Tibial nerve (tissue), 4 donors: ENCODE measurements around the gene CD58. TPM values are rescaled to one million over a fixed set of nuclear protein-coding genes. Genes with fewer than 3 reads are reported as not detected.

Experiments used
- DNase-seq, 2 donors: peaks; one replicate each; pipeline ENCODE4 v3.0.0-alpha.2; 2019; ENCODE audit warnings: low spot score in 2 of 2
- H3K27ac ChIP-seq, 4 donors: fragments of 200-600 bp; sonication (generic) in 3 of 4; one replicate each; pipeline ENCODE4 v1.5.1; 2017 to 2019; ENCODE audit warnings: mild to moderate bottlenecking in 1 of 4
- H3K27me3 ChIP-seq, 2 donors: fragments of 200-600 bp; sonication (generic) in 1 of 2; one replicate each; pipeline versions ENCODE4 v1.5.1 to v1.6.0; 2017 to 2019
- H3K36me3 ChIP-seq, 3 donors: fragments of 200-600 bp; sonication (generic); one replicate each; pipeline ENCODE4 v1.5.1; 2018 to 2019
- H3K4me1 ChIP-seq, 4 donors: fragments of 200-600 bp; sonication (generic) in 3 of 4; one replicate each; pipeline ENCODE4 v1.5.1; 2017 to 2019
- H3K4me3 ChIP-seq, 4 donors: fragments of 200-600 bp; sonication (generic) in 3 of 4; one replicate each; pipeline ENCODE4 v1.5.1; 2017 to 2019; ENCODE audit warnings: mild to moderate bottlenecking in 1 of 4, moderate library complexity in 1 of 4
- H3K9me3 ChIP-seq, 4 donors: fragments of 200-600 bp; sonication (generic) in 3 of 4; one replicate each; pipeline ENCODE4 v1.5.1; 2017 to 2019
- EP300 ChIP-seq, 2 donors: sonication (generic); formaldehyde crosslinking; IDR thresholded peaks; one replicate each; pipeline ENCODE4 v1.6.1; 2017; ENCODE audit warnings: antibody characterized with exemption in 2 of 2, mild to moderate bottlenecking in 1 of 2
- POLR2A ChIP-seq, 2 donors: fragments of 450-650 bp; IDR thresholded peaks; one replicate each; pipeline ENCODE4 v1.6.1; 2017; ENCODE audit warnings: antibody characterized with exemption in 2 of 2, mild to moderate bottlenecking in 2 of 2, moderate library complexity in 2 of 2
- WGBS, 2 donors: methylation state at CpG; one replicate each; pipeline ENCODE4 v1.1.5; 2018; 5-methylcytosine and 5-hydroxymethylcytosine counted together
- total RNA-seq, 4 donors: library from RNA; depleted of rRNA; stranded (reverse); fragments of >200 nt; gene quantifications; one replicate each; pipeline ENCODE4 v1.1.0, GENCODE V29; 2016
- TF ChIP-seq, protein P1 (sequence below), 5 experiments: fragments of 200-600 bp in 3 of 5; fragments of 450-650 bp in 2 of 5; sonication (generic) in 3 of 5; IDR thresholded peaks; one replicate each; pipeline ENCODE4 v1.5.1; 2016 to 2019; ENCODE audit warnings: antibody characterized with exemption in 5 of 5, mild to moderate bottlenecking in 3 of 5, moderate library complexity in 2 of 5

CD58 gene
- total RNA-seq, 4 donors from 2014 or later: 15.9 to 36.0 (median 21.8) TPM

DNA sequence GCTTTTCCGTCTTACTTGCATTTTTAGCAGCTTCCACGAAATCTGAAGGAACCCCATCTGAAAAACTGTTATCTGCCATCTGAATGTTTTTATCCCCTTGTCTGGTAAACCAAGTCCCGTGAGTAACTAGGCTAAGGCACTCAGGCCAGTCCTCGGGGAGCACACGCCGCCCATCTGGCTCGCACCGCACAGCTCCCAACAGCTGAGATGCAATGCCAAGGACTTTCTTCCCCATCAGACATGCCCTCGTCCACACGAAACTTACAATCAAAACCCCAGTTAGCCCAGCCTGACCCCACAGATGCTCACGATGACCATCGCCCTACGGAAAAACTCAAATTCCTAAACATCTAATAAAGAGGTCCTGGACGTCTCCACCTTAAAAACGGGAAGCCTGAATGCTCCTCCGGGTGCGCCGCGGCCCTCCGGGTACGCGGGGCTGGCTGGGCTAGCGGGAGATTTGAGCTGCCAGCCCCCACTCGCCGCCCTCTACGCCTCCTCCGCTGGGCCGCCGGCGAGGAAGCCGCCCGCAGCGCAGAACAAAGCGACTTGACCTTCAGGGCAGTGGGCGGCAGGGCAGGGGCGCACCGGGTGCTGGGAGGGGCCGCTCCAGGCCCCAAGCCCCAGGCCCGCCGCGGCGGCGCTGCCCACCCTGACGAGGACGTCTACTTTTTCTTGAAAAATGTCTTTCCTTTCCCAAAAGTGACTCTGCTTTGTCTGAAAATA lies 36.6 kb downstream of the CD58 start:
- Histone ChIP-seq H3K36me3 (peaks cover 0 to 74% (median 0%) of the 10 kb centered on the region in 3 donors), H3K27ac (no peak overlapping the region), H3K4me3 (no peak overlapping the region), H3K4me1 (peaks cover 0 to 5% (median 0%) of the 10 kb centered on the region in 4 donors), H3K9me3 (no peaks in the 10 kb centered on the region), H3K27me3 (no peaks in the 10 kb centered on the region)
- 59 to 63% methylated on average over 45 of the region's 45 CpGs for WGBS, 2 donors
- no peak for DNase-seq
- TF ChIP-seq POLR2A (IDR thresholded peaks at IDR 0.05) (no peak), EP300 (IDR thresholded peaks at IDR 0.05) (no peak)
- TF ChIP-seq, protein P1, sequence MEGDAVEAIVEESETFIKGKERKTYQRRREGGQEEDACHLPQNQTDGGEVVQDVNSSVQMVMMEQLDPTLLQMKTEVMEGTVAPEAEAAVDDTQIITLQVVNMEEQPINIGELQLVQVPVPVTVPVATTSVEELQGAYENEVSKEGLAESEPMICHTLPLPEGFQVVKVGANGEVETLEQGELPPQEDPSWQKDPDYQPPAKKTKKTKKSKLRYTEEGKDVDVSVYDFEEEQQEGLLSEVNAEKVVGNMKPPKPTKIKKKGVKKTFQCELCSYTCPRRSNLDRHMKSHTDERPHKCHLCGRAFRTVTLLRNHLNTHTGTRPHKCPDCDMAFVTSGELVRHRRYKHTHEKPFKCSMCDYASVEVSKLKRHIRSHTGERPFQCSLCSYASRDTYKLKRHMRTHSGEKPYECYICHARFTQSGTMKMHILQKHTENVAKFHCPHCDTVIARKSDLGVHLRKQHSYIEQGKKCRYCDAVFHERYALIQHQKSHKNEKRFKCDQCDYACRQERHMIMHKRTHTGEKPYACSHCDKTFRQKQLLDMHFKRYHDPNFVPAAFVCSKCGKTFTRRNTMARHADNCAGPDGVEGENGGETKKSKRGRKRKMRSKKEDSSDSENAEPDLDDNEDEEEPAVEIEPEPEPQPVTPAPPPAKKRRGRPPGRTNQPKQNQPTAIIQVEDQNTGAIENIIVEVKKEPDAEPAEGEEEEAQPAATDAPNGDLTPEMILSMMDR (IDR thresholded peaks at IDR 0.05): no peak

DNA sequence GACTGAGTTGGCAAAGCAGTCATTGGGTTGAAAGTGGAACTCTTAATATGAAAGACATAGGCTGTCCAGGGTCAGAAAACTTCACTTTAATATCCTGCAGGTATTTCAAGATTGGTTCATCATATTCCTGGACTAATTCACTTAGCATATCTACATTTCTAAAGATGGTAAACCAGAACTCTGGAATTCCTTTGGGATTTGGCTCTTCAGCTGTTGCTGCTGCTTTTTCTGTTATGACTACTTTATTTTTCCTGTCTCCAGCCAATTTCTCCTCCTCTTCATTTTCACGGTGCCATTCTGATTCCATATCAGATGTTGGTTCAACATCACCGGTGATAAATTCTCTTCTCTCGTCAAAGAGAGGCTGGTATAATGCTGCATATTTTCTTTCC lies 37.4 kb downstream of the CD58 start:
- TF ChIP-seq EP300 (IDR thresholded peaks at IDR 0.05) (no peak), POLR2A (IDR thresholded peaks at IDR 0.05) (no peak)
- TF ChIP-seq, protein P1 (IDR thresholded peaks at IDR 0.05): no peak
- no peaks in the 10 kb centered on the region for H3K9me3 ChIP-seq
- no peak overlapping the region for H3K27ac ChIP-seq
- H3K4me3 ChIP-seq: no peak overlapping the region
- 55 to 86% methylated on average over 3 of the region's 3 CpGs for WGBS, 2 donors
- peaks cover 0 to under 1% (median 0%) of the 10 kb centered on the region in 4 donors for H3K4me1 ChIP-seq
- H3K36me3 ChIP-seq: peaks cover 0 to 66% (median 0%) of the 10 kb centered on the region in 3 donors
- no peaks in the 10 kb centered on the region for H3K27me3 ChIP-seq
- DNase-seq: no peak

DNA sequence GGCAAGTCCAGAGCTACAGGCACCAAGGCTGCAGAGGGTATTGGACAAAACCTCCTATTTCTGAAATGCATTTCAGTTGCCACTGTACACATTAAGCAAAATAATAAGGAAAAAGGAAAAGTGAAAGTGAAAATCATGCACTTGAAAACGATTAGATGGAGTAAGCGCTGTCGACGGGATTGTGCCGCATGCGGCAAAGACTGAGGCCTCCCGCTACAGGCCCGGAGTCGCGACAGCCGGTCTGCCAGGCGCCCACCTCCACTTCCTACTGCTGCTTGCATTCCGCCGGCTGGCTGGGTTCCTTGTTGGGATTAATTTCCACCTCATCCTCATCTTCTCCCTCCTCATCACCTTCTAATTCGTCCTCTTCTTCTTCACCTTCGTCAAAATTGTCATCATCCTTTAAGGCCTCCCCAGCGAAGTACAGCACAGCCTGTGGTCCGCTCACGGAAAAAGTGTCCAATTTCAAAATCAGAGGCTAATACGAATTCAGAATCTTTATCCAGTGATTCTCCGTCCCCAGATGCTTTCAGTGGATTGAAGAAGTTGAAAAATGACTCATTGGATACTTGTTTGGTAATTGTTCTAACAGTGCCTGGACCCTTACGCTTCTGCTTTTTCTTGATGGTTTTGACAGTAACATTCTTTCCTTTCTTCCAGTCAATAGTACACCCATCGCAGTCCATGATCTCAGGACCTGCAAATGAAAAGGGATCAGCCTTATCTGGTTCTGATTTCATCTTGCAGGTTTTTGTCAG lies 38.0 kb downstream of the CD58 start:
- H3K36me3 ChIP-seq: peaks cover 0 to 60% (median 0%) of the 10 kb centered on the region in 3 donors
- no peak overlapping the region for H3K27ac ChIP-seq
- H3K27me3 ChIP-seq: no peaks in the 10 kb centered on the region
- TF ChIP-seq EP300 (IDR thresholded peaks at IDR 0.05) (no peak), POLR2A (IDR thresholded peaks at IDR 0.05) (no peak)
- TF ChIP-seq, protein P1 (IDR thresholded peaks at IDR 0.05): no peak
- H3K4me3 ChIP-seq: no peak overlapping the region
- 86 to 95% methylated on average over 23 of the region's 23 CpGs for WGBS, 2 donors
- no peak for DNase-seq
- H3K4me1 ChIP-seq: no peaks in the 10 kb centered on the region
- H3K9me3 ChIP-seq: no peaks in the 10 kb centered on the region

DNA sequence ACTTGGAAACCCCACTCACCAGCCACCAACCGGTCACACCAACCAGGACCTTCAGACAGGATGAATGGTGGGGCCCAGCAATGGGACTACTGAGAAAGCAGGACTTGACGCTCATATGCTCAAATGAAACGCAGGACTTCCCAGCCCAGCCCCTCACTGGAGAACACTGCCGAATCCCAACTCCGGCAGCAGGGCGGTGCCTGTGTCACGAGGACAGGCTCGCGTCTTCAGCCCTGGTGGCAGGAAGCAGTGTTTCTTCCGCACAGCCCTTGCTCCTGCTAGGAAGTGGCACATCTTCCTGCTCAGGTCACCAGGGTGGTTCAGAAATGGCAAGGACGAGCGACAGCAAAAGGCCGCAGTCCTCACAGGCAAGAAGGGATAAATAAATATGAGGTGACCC lies 38.9 kb downstream of the CD58 start:
- peaks cover 0 to 55% (median 0%) of the 10 kb centered on the region in 3 donors for H3K36me3 ChIP-seq
- no peaks in the 10 kb centered on the region for H3K9me3 ChIP-seq
- TF ChIP-seq POLR2A (IDR thresholded peaks at IDR 0.05): no peak
- TF ChIP-seq, protein P1 (IDR thresholded peaks at IDR 0.05): no peak
- TF ChIP-seq EP300 (IDR thresholded peaks at IDR 0.05): no peak
- 89 to 91% methylated on average over 13 of the region's 13 CpGs for WGBS, 2 donors
- no peak for DNase-seq
- no peak overlapping the region for H3K27ac ChIP-seq
- H3K4me3 ChIP-seq: no peak overlapping the region
- no peaks in the 10 kb centered on the region for H3K27me3 ChIP-seq
- no peaks in the 10 kb centered on the region for H3K4me1 ChIP-seq

DNA sequence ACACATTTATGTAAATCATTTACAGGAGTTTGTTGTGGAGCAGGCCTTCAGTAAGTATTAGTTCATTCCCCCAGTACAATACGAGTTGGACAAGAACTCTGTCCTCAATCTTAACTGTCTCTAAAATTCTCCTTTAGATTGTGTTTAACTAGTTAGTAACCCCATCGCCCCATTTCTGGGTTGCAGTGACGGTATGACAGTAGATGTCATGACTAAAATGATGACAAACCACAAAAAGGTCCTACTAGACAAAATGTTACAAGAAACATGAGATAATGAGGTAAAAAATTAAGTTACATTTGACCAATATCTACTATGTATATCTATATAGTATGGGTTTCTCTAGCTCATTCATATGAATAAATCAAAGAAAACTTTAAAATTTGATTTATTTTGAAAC lies 41.1 kb downstream of the CD58 start:
- H3K4me1 ChIP-seq: no peaks in the 10 kb centered on the region
- no peak overlapping the region for H3K27ac ChIP-seq
- H3K4me3 ChIP-seq: no peak overlapping the region
- DNase-seq: no peak
- H3K27me3 ChIP-seq: no peaks in the 10 kb centered on the region
- TF ChIP-seq, protein P1 (IDR thresholded peaks at IDR 0.05): no peak
- TF ChIP-seq EP300 (IDR thresholded peaks at IDR 0.05) (no peak), POLR2A (IDR thresholded peaks at IDR 0.05) (no peak)
- WGBS, 2 donors: 92 to 93% methylated on average over 3 of the region's 3 CpGs
- no peaks in the 10 kb centered on the region for H3K9me3 ChIP-seq
- H3K36me3 ChIP-seq: peaks cover 0 to 35% (median 0%) of the 10 kb centered on the region in 3 donors
